ENCODE measurements around the gene RPTOR. TPM values are rescaled to one million over a fixed set of nuclear protein-coding genes. Genes with fewer than 3 reads are reported as not detected.

RPTOR gene
- polyA plus RNA-seq, 1 donor from 2014 or later: 8.0 TPM

DNA sequence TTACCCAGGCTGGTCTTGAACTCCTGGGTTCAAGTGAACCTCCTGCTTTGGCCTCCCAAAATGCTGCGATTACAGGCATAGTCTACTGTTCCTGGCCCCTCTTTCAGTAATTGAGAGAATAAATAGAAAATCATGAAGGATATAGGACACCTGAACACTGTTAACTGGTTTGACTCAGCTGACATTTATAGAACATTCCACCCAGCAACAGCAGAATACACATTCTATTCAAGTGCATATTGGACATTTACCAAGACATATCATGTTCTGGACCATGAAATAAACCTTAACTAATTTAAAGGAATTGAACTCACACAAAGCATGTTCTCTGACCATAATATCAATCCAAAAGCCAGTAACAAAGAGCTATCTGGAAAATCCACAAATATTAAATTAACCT lies 470.5 kb downstream of the RPTOR start:
- H2AFZ ChIP-seq (ENCODE audit: low read depth, low read length): no peak overlapping the region
- no peaks in the 10 kb centered on the region for H3K79me2 ChIP-seq (replicated peaks; ENCODE audit: insufficient read depth, low read length)
- peaks cover 7% of the 10 kb centered on the region for H3K9me3 ChIP-seq (ENCODE audit: low read length)
- no peak overlapping the region for H3K4me2 ChIP-seq (ENCODE audit: low read length)
- no peaks in the 10 kb centered on the region for H4K20me1 ChIP-seq (ENCODE audit: insufficient read depth)
- no peaks in the 10 kb centered on the region for H3K27me3 ChIP-seq (ENCODE audit: insufficient read depth, low read depth, low read length)
- H3K36me3 ChIP-seq (ENCODE audit: insufficient read depth, low read length): no peaks in the 10 kb centered on the region
- H3K27ac ChIP-seq (ENCODE audit: low read length): no peak overlapping the region
- TF ChIP-seq POLR2AphosphoS5 (IDR thresholded peaks at IDR 0.05): no peak
- TF ChIP-seq EP300 (conservative IDR thresholded peaks at IDR 0.05; ENCODE audit: poor library complexity, severe bottlenecking): no peak
- TF ChIP-seq, protein P1, sequence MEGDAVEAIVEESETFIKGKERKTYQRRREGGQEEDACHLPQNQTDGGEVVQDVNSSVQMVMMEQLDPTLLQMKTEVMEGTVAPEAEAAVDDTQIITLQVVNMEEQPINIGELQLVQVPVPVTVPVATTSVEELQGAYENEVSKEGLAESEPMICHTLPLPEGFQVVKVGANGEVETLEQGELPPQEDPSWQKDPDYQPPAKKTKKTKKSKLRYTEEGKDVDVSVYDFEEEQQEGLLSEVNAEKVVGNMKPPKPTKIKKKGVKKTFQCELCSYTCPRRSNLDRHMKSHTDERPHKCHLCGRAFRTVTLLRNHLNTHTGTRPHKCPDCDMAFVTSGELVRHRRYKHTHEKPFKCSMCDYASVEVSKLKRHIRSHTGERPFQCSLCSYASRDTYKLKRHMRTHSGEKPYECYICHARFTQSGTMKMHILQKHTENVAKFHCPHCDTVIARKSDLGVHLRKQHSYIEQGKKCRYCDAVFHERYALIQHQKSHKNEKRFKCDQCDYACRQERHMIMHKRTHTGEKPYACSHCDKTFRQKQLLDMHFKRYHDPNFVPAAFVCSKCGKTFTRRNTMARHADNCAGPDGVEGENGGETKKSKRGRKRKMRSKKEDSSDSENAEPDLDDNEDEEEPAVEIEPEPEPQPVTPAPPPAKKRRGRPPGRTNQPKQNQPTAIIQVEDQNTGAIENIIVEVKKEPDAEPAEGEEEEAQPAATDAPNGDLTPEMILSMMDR (IDR thresholded peaks at IDR 0.05; ENCODE audit: poor library complexity, severe bottlenecking): no peak
- TF ChIP-seq TAF1 (IDR thresholded peaks at IDR 0.05; ENCODE audit: low read depth): no peak
- TF ChIP-seq, protein P2, sequence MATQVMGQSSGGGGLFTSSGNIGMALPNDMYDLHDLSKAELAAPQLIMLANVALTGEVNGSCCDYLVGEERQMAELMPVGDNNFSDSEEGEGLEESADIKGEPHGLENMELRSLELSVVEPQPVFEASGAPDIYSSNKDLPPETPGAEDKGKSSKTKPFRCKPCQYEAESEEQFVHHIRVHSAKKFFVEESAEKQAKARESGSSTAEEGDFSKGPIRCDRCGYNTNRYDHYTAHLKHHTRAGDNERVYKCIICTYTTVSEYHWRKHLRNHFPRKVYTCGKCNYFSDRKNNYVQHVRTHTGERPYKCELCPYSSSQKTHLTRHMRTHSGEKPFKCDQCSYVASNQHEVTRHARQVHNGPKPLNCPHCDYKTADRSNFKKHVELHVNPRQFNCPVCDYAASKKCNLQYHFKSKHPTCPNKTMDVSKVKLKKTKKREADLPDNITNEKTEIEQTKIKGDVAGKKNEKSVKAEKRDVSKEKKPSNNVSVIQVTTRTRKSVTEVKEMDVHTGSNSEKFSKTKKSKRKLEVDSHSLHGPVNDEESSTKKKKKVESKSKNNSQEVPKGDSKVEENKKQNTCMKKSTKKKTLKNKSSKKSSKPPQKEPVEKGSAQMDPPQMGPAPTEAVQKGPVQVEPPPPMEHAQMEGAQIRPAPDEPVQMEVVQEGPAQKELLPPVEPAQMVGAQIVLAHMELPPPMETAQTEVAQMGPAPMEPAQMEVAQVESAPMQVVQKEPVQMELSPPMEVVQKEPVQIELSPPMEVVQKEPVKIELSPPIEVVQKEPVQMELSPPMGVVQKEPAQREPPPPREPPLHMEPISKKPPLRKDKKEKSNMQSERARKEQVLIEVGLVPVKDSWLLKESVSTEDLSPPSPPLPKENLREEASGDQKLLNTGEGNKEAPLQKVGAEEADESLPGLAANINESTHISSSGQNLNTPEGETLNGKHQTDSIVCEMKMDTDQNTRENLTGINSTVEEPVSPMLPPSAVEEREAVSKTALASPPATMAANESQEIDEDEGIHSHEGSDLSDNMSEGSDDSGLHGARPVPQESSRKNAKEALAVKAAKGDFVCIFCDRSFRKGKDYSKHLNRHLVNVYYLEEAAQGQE (IDR thresholded peaks at IDR 0.05; ENCODE audit: borderline replicate concordance): no peak
- no peak for TF ChIP-seq RAD21 (conservative IDR thresholded peaks at IDR 0.05)
- no peak for TF ChIP-seq SMC3 (conservative IDR thresholded peaks at IDR 0.05; ENCODE audit: poor library complexity)
- no peak for TF ChIP-seq MXI1 (conservative IDR thresholded peaks at IDR 0.05; ENCODE audit: poor library complexity, severe bottlenecking)
- no peak for TF ChIP-seq EZH2 (IDR thresholded peaks at IDR 0.05; ENCODE audit: borderline replicate concordance, insufficient read depth, low read length, poor library complexity, severe bottlenecking)
- no peak overlapping the region for H3K9ac ChIP-seq (ENCODE audit: low read length)
- H3K9me2 ChIP-seq (ENCODE audit: insufficient read depth, low read length): no peaks in the 10 kb centered on the region
- no peaks in the 10 kb centered on the region for H3F3A ChIP-seq (ENCODE audit: insufficient read depth, low read length, poor library complexity, severe bottlenecking)
- H3K4me3 ChIP-seq (ENCODE audit: low read length): no peak overlapping the region

Small RNA genes within 50 kb of the gene (small RNA-seq; reads per million reads assigned to genes)
- gene AC120024.2: 0 reads per million in 3 experiments
- gene AC120024.3: 0 reads per million in 3 experiments

Other genes starting within 250 kb of the RPTOR start
- gene ENDOV, start 129.7 kb upstream of the RPTOR start, polyA plus RNA-seq: 31.2 and 40.6 TPM in 2 replicates
- gene NPTX1, start 68.2 kb upstream of the RPTOR start, polyA plus RNA-seq: 0.22 and 0.56 TPM in 2 replicates